AG04449 (cell line): ENCODE measurements around the gene RHOB.

ENCODE experiments used
- CTCF ChIA-PET: fragments of 350-600 bp; formaldehyde crosslinking; extraction: SDS; loops from one replicate; lab custom pipeline; 2021; ENCODE audit warnings: antibody characterized with exemption; lab: Yijun Ruan, JAX
- POLR2A ChIA-PET: fragments of 400-600, 350-600 bp; formaldehyde crosslinking; extraction: SDS; loops from one replicate; lab custom pipeline; 2020; ENCODE audit warnings: antibody characterized with exemption, inconsistent platforms; lab: Yijun Ruan, JAX
- DNase-seq: peaks from one replicate; pipeline ENCODE4 v3.0.0-alpha.2; 2010; ENCODE audit warnings: low read depth, low spot score
- H3K4me3 ChIP-seq: 2 replicates; pipeline ENCODE4 v1.5.1; 2011; ENCODE audit warnings: low read depth, mild to moderate bottlenecking, control low read depth, low read length
- CTCF ChIP-seq: IDR thresholded peaks from one replicate; pipeline ENCODE4 v1.5.1; 2011; ENCODE audit warnings: mild to moderate bottlenecking, moderate library complexity, low read length, control low read depth, inconsistent platforms; ENCODE audit not compliant: insufficient read depth; ENCODE audit errors: missing control alignments

The RHOB gene

GRCh38 chr2:20465716-20466394 is 19.0 kb downstream of the RHOB start:
- H3K4me3 ChIP-seq, result no peak overlapping the region
- no peak for DNase-seq
- ChIA-PET POLR2A (interaction anchor here (0.6 to 1.5 kb wide), 3 partner anchors 18 to 19 kb away, joined by 3 to 4 read pairs (median 3); partner anchors contain the start of gene RHOB), CTCF (interaction anchor here (1.0 kb wide), 1 partner anchor 177 kb away, joined by 3 read pairs; no protein-coding TSS in a partner anchor)
- TF ChIP-seq CTCF, result no peak

GRCh38 chr2:20467789-20468548 is 21.1 kb downstream of the RHOB start:
- DNase-seq, result no peak
- CTCF ChIA-PET, result interaction anchor here (0.7 kb wide), 1 partner anchor 9 kb away, joined by 3 read pairs; no protein-coding TSS in a partner anchor
- TF ChIP-seq CTCF, result no peak
- POLR2A ChIA-PET, result interaction anchor here (1.1 to 1.4 kb wide), 2 partner anchors 19 to 21 kb away, joined by 3 to 7 read pairs; partner anchors contain the start of gene RHOB
- H3K4me3 ChIP-seq, result no peak overlapping the region

- POLR2A ChIA-PET, result interaction anchor here (1.1 to 1.4 kb wide), 2 partner anchors 20 to 22 kb away, joined by 3 to 7 read pairs; partner anchors contain the start of gene RHOB
- DNase-seq, result no peak
- H3K4me3 ChIP-seq, result no peak overlapping the region
- CTCF ChIA-PET, result no interaction called here
- TF ChIP-seq CTCF, result no peak
Measured at GRCh38 chr2:20468549-20469500, 22.0 kb downstream of the RHOB start.

GRCh38 chr2:20469595-20469994 is 22.7 kb downstream of the RHOB start:
- ChIA-PET CTCF (no interaction called here), POLR2A (no interaction called here)
- no peak for TF ChIP-seq CTCF
- H3K4me3 ChIP-seq, result no peak overlapping the region
- no peak for DNase-seq

- ChIA-PET CTCF (no interaction called here), POLR2A (no interaction called here)
- H3K4me3 ChIP-seq, result no peak overlapping the region
- no peak for DNase-seq
- TF ChIP-seq CTCF, result no peak
Measured at GRCh38 chr2:20470211-20470610, 23.3 kb downstream of the RHOB start.
